ENCODE measurements around the gene TP53TG3C.
"Not testable (repeated sequence)": the region's sequence is repeated elsewhere in the genome, so short reads cannot be mapped to it uniquely, and the experiment has no call there.

The TP53TG3C gene

GRCh38 chr16:33193926-33194325, at the start of gene TP53TG3C:
Gene TP53TG3C, plus strand, starts transcription at chr16:33194226. Its CDS starts 68 bp downstream, at chr16:33194294.
- not testable (repeated sequence) for H3K27ac Mint-ChIP-seq; H3K27me3 Mint-ChIP-seq; H3K4me1 Mint-ChIP-seq (ENCODE audit: low read depth); H3K9me3 Mint-ChIP-seq (ENCODE audit: low read depth); H3K36me3 Mint-ChIP-seq; H3K4me3 Mint-ChIP-seq

All from activated naive CD8-positive, alpha-beta T cell (primary cell).